D721Med (cell line): Measurements from ENCODE around the gene KCNK3.

Source experiments
- DNase-seq: peaks from one replicate; pipeline ENCODE4 v3.0.0; 2011; ENCODE audit warnings: low spot score; ENCODE audit not compliant: insufficient read length
- FAIRE-seq: peaks from 2 replicates; lab custom pipeline; 2011; peaks lifted over from hg19 to GRCh38; lab: Jason Lieb, UNC
- CTCF ChIP-seq: IDR thresholded peaks from 2 replicates; pipeline ENCODE4 v1.5.1; 2012; ENCODE audit warnings: mild to moderate bottlenecking, control low read depth; ENCODE audit not compliant: insufficient read depth; ENCODE audit errors: missing control alignments

KCNK3 gene

GRCh38 chr2:26679867-26680266 lies 12.7 kb upstream of the KCNK3 start:
- no peak for TF ChIP-seq CTCF
- FAIRE-seq (no peak), DNase-seq (no peak)

- no peak for TF ChIP-seq CTCF
- DNase-seq: no peak
- no peak for FAIRE-seq
These were observed 10.9 kb upstream of the KCNK3 start for GRCh38 chr2:26681656-26682055.

- no peak for TF ChIP-seq CTCF
- DNase-seq: no peak
- FAIRE-seq: no peak
These were observed 10.4 kb upstream of the KCNK3 start for GRCh38 chr2:26682155-26682554.

GRCh38 chr2:26683583-26683982 lies 8.9 kb upstream of the KCNK3 start:
- DNase-seq: no peak
- peak; percentile 2 for TF ChIP-seq CTCF
- FAIRE-seq: no peak

- no peak for FAIRE-seq
- DNase-seq: no peak
- TF ChIP-seq CTCF: no peak
These were observed 7.2 kb upstream of the KCNK3 start for GRCh38 chr2:26685341-26685740.

GRCh38 chr2:26685989-26686839 lies 6.3 kb upstream of the KCNK3 start:
- no peak for TF ChIP-seq CTCF
- FAIRE-seq (no peak), DNase-seq (no peak)

- TF ChIP-seq CTCF: no peak
- no peak for FAIRE-seq
- DNase-seq: no peak
These were observed 5.2 kb upstream of the KCNK3 start for GRCh38 chr2:26687328-26687727.
